OCI-LY1 (cell line): Measurements from ENCODE around the gene PTPRJ.

Source experiments
- CTCF ChIP-seq: fragments of 200-600 bp; sonication (generic), shearing (Covaris generic); IDR thresholded peaks from 2 replicates; pipeline ENCODE4 v1.5.1; 2017; ENCODE audit warnings: mild to moderate bottlenecking, antibody characterized with exemption, low read length, moderate library complexity, mixed read lengths
- EZH2 ChIP-seq: fragments of 200-600 bp; sonication (generic), shearing (Covaris generic); IDR thresholded peaks from 2 replicates; pipeline ENCODE4 v1.8.0; 2017; ENCODE audit warnings: borderline replicate concordance, mixed run types, mild to moderate bottlenecking, antibody characterized with exemption, low read length, moderate library complexity, mixed read lengths

GRCh38 chr11:48123934-48124755 is 143.8 kb downstream of the PTPRJ start:
- TF ChIP-seq EZH2 (no peak), CTCF (no peak)
